Activated T-cell treated with anti-CD3 and anti-CD28 coated beads, Interleukin-2, amount 50 U/mL, for 48 hours (primary cell): ENCODE measurements around the gene DIP2B.
"Not testable (repeated sequence)": the region's sequence is repeated elsewhere in the genome, so short reads cannot be mapped to it uniquely, and the experiment has no call there.

Experiments
- DNase-seq, 2 experiments: peaks; one replicate each; pipeline ENCODE4 v3.0.0-alpha.2; 2020

DIP2B gene

GRCh38 chr12:50640321-50640939, 135.6 kb downstream of the DIP2B start:
- DNase-seq, result no peak

GRCh38 chr12:50641566-50641965, 136.8 kb downstream of the DIP2B start:
- no peak for DNase-seq

GRCh38 chr12:50642035-50642451, 137.3 kb downstream of the DIP2B start:
- DNase-seq, result no peak

- no peak for DNase-seq
Observed at GRCh38 chr12:50642761-50643160, 138.0 kb downstream of the DIP2B start.

- no peak for DNase-seq
Observed at GRCh38 chr12:50647031-50647430, 142.2 kb downstream of the DIP2B start.

- DNase-seq, result no peak
Observed at GRCh38 chr12:50647479-50647878, 142.7 kb downstream of the DIP2B start.

- no peak for DNase-seq
Observed at GRCh38 chr12:50650285-50650684, 145.5 kb downstream of the DIP2B start.

GRCh38 chr12:50655374-50655921, 150.7 kb downstream of the DIP2B start:
- no peak for DNase-seq

- no peak for DNase-seq
Observed at GRCh38 chr12:50659260-50659659, 154.5 kb downstream of the DIP2B start.

- no peak for DNase-seq
Observed at GRCh38 chr12:50659690-50660424, 155.1 kb downstream of the DIP2B start.

- no peak for DNase-seq
Observed at GRCh38 chr12:50660425-50660822, 155.6 kb downstream of the DIP2B start.

GRCh38 chr12:50661300-50662115, 156.7 kb downstream of the DIP2B start:
- DNase-seq, result no peak

GRCh38 chr12:50662116-50662510, 157.3 kb downstream of the DIP2B start:
- no peak for DNase-seq

GRCh38 chr12:50665170-50665569, 160.4 kb downstream of the DIP2B start:
- DNase-seq, result no peak

- no peak for DNase-seq
Observed at GRCh38 chr12:50665609-50666008, 160.8 kb downstream of the DIP2B start.

GRCh38 chr12:50666023-50666422, 161.2 kb downstream of the DIP2B start:
- DNase-seq, result no peak

GRCh38 chr12:50672158-50672557, 167.4 kb downstream of the DIP2B start:
- DNase-seq, result no peak

- DNase-seq, result no peak
Observed at GRCh38 chr12:50676756-50677155, 172.0 kb downstream of the DIP2B start.

GRCh38 chr12:50677858-50678257, 173.1 kb downstream of the DIP2B start:
- no peak for DNase-seq

GRCh38 chr12:50678650-50679365, 174.0 kb downstream of the DIP2B start:
- no peak for DNase-seq

- no peak for DNase-seq
Observed at GRCh38 chr12:50679612-50680011, 174.8 kb downstream of the DIP2B start.

- not testable (repeated sequence) for DNase-seq
Observed at GRCh38 chr12:50681064-50681463, 176.3 kb downstream of the DIP2B start.

- no peak for DNase-seq
Observed at GRCh38 chr12:50685641-50686040, 180.9 kb downstream of the DIP2B start.
